WTC11 (cell line): ENCODE data around the gene OVOL3. TPM values are rescaled to one million over a fixed set of nuclear protein-coding genes. Genes with fewer than 3 reads are reported as not detected.

ENCODE experiments used
- ETV6 ChIP-seq: sonication (generic); formaldehyde crosslinking; IDR thresholded peaks from 2 replicates; pipeline ENCODE4 v1.8.1; 2022; ENCODE audit warnings: mild to moderate bottlenecking, missing genetic modification reagents
- FOXK1 ChIP-seq: sonication (generic); formaldehyde crosslinking; IDR thresholded peaks from 2 replicates; pipeline ENCODE4 v1.8.0; 2022; ENCODE audit warnings: mild to moderate bottlenecking, moderate library complexity, missing genetic modification reagents
- GABPB1 ChIP-seq: sonication (generic); formaldehyde crosslinking; IDR thresholded peaks from 2 replicates; pipeline ENCODE4 v1.8.1; 2023; ENCODE audit warnings: mild to moderate bottlenecking, missing genetic modification reagents
- NFE2L1 ChIP-seq: sonication (generic); formaldehyde crosslinking; IDR thresholded peaks from 2 replicates; pipeline ENCODE4 v1.8.1; 2023; ENCODE audit warnings: missing genetic modification reagents
- NR3C1 ChIP-seq: sonication (generic); formaldehyde crosslinking; conservative IDR thresholded peaks from 2 replicates; pipeline ENCODE4 v1.8.1; 2023; ENCODE audit warnings: low read depth, mild to moderate bottlenecking, missing genetic modification reagents
- SMAD4 ChIP-seq: sonication (generic); formaldehyde crosslinking; IDR thresholded peaks from 2 replicates; pipeline ENCODE4 v1.8.0; 2022; ENCODE audit warnings: mild to moderate bottlenecking, missing genetic modification reagents
- SP1 ChIP-seq: sonication (generic); formaldehyde crosslinking; conservative IDR thresholded peaks from 2 replicates; pipeline ENCODE4 v1.8.1; 2022; ENCODE audit warnings: missing genetic modification reagents
- ZBTB21 ChIP-seq: sonication (generic); formaldehyde crosslinking; IDR thresholded peaks from 2 replicates; pipeline ENCODE4 v1.8.1; 2023; ENCODE audit warnings: mild to moderate bottlenecking, missing genetic modification reagents, borderline replicate concordance
- ZNF232 ChIP-seq: sonication (generic); formaldehyde crosslinking; IDR thresholded peaks from 2 replicates; pipeline ENCODE4 v1.8.0; 2022; ENCODE audit warnings: mild to moderate bottlenecking, missing genetic modification reagents
- total RNA-seq: library from RNA; stranded (reverse); gene quantifications from 3 replicates; pipeline ENCODE4 v1.2.3, GENCODE V29; 2021
- TF ChIP-seq, protein P1 (sequence below): sonication (generic); formaldehyde crosslinking; IDR thresholded peaks from 2 replicates; pipeline ENCODE4 v1.8.1; 2023; ENCODE audit warnings: mild to moderate bottlenecking, moderate library complexity, missing genetic modification reagents
- TF ChIP-seq, protein P2 (sequence below): sonication (generic); formaldehyde crosslinking; IDR thresholded peaks from 2 replicates; pipeline ENCODE4 v1.8.1; 2023; ENCODE audit warnings: mild to moderate bottlenecking, missing genetic modification reagents, moderate library complexity
- TF ChIP-seq, protein P3 (sequence below): sonication (generic); formaldehyde crosslinking; IDR thresholded peaks from 2 replicates; pipeline ENCODE4 v1.8.0; 2022; ENCODE audit warnings: mild to moderate bottlenecking, missing genetic modification reagents
- TF ChIP-seq, protein P4 (sequence below): sonication (generic); formaldehyde crosslinking; IDR thresholded peaks from 2 replicates; pipeline ENCODE4 v1.8.0; 2022; ENCODE audit warnings: mild to moderate bottlenecking, missing genetic modification reagents
- TF ChIP-seq, protein P5 (sequence below): sonication (generic); formaldehyde crosslinking; IDR thresholded peaks from 2 replicates; pipeline ENCODE4 v1.8.0; 2023; ENCODE audit warnings: missing genetic modification reagents, mild to moderate bottlenecking, borderline replicate concordance

The OVOL3 gene
- total RNA-seq, 1 experiment from 2014 or later, result not detected

DNA sequence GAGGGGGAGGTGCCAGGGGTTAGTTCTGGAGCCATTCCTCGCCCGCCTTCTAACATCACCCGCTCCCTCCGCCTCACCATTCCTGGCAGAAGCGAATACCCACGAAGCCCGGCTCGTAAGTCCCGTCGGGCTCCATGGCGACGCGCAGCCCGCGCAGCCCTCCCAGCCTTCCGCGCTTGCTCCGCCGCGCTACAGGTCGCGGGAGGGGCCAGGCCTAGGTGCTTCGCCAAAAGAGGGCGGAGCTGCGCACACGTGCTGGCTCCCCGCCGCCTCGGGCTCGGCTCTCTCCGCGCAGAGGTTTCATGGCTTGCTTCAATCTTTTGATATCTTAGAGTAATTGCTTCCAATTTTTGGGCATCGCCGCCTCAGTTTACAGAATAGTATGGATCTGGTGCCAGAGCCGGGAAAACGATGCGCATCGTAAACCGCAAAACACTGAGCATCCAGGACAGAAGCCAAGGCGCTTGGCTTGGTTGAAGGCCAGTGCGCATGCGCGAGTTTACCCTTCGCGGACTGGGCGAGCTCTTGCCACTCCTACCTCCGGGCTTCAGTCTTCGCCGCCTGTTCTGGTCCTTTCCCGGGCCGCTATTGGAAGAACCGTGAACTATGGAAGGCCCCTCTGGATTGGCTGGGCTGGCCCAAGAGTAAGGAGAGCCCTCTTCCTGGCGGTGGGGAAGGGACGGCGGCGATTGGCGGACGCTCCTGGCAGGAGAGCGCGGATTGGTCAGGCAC, 3.9 kb downstream of the OVOL3 start, which contains the start of gene POLR2I (continued):
- TF ChIP-seq, protein P1, sequence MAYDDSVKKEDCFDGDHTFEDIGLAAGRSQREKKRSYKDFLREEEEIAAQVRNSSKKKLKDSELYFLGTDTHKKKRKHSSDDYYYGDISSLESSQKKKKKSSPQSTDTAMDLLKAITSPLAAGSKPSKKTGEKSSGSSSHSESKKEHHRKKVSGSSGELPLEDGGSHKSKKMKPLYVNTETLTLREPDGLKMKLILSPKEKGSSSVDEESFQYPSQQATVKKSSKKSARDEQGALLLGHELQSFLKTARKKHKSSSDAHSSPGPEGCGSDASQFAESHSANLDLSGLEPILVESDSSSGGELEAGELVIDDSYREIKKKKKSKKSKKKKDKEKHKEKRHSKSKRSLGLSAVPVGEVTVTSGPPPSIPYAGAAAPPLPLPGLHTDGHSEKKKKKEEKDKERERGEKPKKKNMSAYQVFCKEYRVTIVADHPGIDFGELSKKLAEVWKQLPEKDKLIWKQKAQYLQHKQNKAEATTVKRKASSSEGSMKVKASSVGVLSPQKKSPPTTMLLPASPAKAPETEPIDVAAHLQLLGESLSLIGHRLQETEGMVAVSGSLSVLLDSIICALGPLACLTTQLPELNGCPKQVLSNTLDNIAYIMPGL (CRISPR knock-in tag), result peak; percentile 58
- TF ChIP-seq ZBTB21 (CRISPR knock-in tag) (0 out of 2 replicates have a peak, but pooled peaks have one; percentile 58), GABPB1 (CRISPR knock-in tag) (peak; percentile 76), FOXK1 (CRISPR knock-in tag) (peak; percentile 89; the same call in 1 of the 2 replicates), NFE2L1 (CRISPR knock-in tag) (peak; percentile 66), ZNF232 (CRISPR knock-in tag) (peak; percentile 14; the same call in 1 of the 2 replicates), SP1 (CRISPR knock-in tag) (peak; percentile 93), NR3C1 (CRISPR knock-in tag) (no peak), SMAD4 (0 out of 2 replicates have a peak, but pooled peaks have one; percentile 30), ETV6 (peak; percentile 75; the same call in 1 of the 2 replicates)
- TF ChIP-seq, protein P2, sequence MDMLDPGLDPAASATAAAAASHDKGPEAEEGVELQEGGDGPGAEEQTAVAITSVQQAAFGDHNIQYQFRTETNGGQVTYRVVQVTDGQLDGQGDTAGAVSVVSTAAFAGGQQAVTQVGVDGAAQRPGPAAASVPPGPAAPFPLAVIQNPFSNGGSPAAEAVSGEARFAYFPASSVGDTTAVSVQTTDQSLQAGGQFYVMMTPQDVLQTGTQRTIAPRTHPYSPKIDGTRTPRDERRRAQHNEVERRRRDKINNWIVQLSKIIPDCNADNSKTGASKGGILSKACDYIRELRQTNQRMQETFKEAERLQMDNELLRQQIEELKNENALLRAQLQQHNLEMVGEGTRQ (CRISPR knock-in tag), result peak; percentile 84
- TF ChIP-seq, protein P3, sequence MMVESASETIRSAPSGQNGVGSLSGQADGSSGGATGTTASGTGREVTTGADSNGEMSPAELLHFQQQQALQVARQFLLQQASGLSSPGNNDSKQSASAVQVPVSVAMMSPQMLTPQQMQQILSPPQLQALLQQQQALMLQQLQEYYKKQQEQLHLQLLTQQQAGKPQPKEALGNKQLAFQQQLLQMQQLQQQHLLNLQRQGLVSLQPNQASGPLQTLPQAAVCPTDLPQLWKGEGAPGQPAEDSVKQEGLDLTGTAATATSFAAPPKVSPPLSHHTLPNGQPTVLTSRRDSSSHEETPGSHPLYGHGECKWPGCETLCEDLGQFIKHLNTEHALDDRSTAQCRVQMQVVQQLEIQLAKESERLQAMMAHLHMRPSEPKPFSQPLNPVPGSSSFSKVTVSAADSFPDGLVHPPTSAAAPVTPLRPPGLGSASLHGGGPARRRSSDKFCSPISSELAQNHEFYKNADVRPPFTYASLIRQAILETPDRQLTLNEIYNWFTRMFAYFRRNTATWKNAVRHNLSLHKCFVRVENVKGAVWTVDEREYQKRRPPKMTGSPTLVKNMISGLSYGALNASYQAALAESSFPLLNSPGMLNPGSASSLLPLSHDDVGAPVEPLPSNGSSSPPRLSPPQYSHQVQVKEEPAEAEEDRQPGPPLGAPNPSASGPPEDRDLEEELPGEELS (CRISPR knock-in tag), result no peak; the same call in 1 of the 2 replicates
- TF ChIP-seq, protein P4, sequence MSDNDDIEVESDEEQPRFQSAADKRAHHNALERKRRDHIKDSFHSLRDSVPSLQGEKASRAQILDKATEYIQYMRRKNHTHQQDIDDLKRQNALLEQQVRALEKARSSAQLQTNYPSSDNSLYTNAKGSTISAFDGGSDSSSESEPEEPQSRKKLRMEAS, result peak; percentile 99
- TF ChIP-seq, protein P5, sequence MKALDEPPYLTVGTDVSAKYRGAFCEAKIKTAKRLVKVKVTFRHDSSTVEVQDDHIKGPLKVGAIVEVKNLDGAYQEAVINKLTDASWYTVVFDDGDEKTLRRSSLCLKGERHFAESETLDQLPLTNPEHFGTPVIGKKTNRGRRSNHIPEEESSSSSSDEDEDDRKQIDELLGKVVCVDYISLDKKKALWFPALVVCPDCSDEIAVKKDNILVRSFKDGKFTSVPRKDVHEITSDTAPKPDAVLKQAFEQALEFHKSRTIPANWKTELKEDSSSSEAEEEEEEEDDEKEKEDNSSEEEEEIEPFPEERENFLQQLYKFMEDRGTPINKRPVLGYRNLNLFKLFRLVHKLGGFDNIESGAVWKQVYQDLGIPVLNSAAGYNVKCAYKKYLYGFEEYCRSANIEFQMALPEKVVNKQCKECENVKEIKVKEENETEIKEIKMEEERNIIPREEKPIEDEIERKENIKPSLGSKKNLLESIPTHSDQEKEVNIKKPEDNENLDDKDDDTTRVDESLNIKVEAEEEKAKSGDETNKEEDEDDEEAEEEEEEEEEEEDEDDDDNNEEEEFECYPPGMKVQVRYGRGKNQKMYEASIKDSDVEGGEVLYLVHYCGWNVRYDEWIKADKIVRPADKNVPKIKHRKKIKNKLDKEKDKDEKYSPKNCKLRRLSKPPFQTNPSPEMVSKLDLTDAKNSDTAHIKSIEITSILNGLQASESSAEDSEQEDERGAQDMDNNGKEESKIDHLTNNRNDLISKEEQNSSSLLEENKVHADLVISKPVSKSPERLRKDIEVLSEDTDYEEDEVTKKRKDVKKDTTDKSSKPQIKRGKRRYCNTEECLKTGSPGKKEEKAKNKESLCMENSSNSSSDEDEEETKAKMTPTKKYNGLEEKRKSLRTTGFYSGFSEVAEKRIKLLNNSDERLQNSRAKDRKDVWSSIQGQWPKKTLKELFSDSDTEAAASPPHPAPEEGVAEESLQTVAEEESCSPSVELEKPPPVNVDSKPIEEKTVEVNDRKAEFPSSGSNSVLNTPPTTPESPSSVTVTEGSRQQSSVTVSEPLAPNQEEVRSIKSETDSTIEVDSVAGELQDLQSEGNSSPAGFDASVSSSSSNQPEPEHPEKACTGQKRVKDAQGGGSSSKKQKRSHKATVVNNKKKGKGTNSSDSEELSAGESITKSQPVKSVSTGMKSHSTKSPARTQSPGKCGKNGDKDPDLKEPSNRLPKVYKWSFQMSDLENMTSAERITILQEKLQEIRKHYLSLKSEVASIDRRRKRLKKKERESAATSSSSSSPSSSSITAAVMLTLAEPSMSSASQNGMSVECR, result 0 out of 2 replicates have a peak, but pooled peaks have one; percentile 65
- TF ChIP-seq, all 79 proteins: peak for 29
